C4-2B (cell line): ENCODE measurements around the gene CASZ1.

Experiments
- CTCF ChIP-seq: fragments of 450-650 bp; conservative IDR thresholded peaks from 2 replicates; pipeline ENCODE4 v1.5.1; 2017; ENCODE audit warnings: mild to moderate bottlenecking
- ZFX ChIP-seq: fragments of 450-650 bp; IDR thresholded peaks from 2 replicates; pipeline ENCODE4 v1.6.1; 2017

- TF ChIP-seq CTCF (no peak), ZFX (no peak)
Measured at GRCh38 chr1:10647414-10648170, 148.9 kb downstream of the CASZ1 start.
